ENCODE measurements around the gene PRDM16.

Gene PRDM16

GRCh38 chr1:3196577-3197245 is 127.7 kb downstream of the PRDM16 start (continued):
- no peak for TF ChIP-seq TSHZ2 (CRISPR knock-in tag; IDR thresholded peaks at IDR 0.05)
- TF ChIP-seq ARNTL (CRISPR knock-in tag; IDR thresholded peaks at IDR 0.05; ENCODE audit: borderline replicate concordance, low read depth) = no peak
- TF ChIP-seq SNAI2 (CRISPR knock-in tag; IDR thresholded peaks at IDR 0.05) = no peak
- TF ChIP-seq OSR1 (CRISPR knock-in tag; IDR thresholded peaks at IDR 0.05) = no peak

GRCh38 chr1:3197781-3198316 is 128.8 kb downstream of the PRDM16 start:
- ATAC-seq = no peak
- TF ChIP-seq OSR1 (CRISPR knock-in tag; IDR thresholded peaks at IDR 0.05) = no peak
- no peak for TF ChIP-seq RARB (CRISPR knock-in tag; IDR thresholded peaks at IDR 0.05)
- TF ChIP-seq ISL1 (CRISPR knock-in tag; IDR thresholded peaks at IDR 0.05) = no peak
- no peak for TF ChIP-seq ZNF70 (CRISPR knock-in tag; IDR thresholded peaks at IDR 0.05)
- no peak for TF ChIP-seq CSDC2 (CRISPR knock-in tag; IDR thresholded peaks at IDR 0.05)
- TF ChIP-seq GLIS3 (CRISPR knock-in tag; IDR thresholded peaks at IDR 0.05) = no peak
- TF ChIP-seq TSHZ2 (CRISPR knock-in tag; IDR thresholded peaks at IDR 0.05) = no peak
- TF ChIP-seq ZFP30 (CRISPR knock-in tag; IDR thresholded peaks at IDR 0.05) = no peak
- TF ChIP-seq TCF4 (CRISPR knock-in tag; IDR thresholded peaks at IDR 0.05; ENCODE audit: borderline replicate concordance) = no peak

GRCh38 chr1:3198371-3199271 is 129.6 kb downstream of the PRDM16 start:
- no peak for ATAC-seq
- TF ChIP-seq ISL1 (CRISPR knock-in tag; IDR thresholded peaks at IDR 0.05) = no peak
- TF ChIP-seq CSRNP3 (CRISPR knock-in tag; IDR thresholded peaks at IDR 0.05) = no peak
- TF ChIP-seq OSR1 (CRISPR knock-in tag; IDR thresholded peaks at IDR 0.05) = no peak
- no peak for TF ChIP-seq ZNF70 (CRISPR knock-in tag; IDR thresholded peaks at IDR 0.05)
- no peak for TF ChIP-seq POU6F1 (CRISPR knock-in tag; IDR thresholded peaks at IDR 0.05; ENCODE audit: borderline replicate concordance, low read depth)
- no peak for TF ChIP-seq TSHZ2 (CRISPR knock-in tag; IDR thresholded peaks at IDR 0.05)
- no peak for TF ChIP-seq SNAI2 (CRISPR knock-in tag; IDR thresholded peaks at IDR 0.05)
- TF ChIP-seq TOX (CRISPR knock-in tag; IDR thresholded peaks at IDR 0.05; ENCODE audit: borderline replicate concordance) = no peak
- no peak for TF ChIP-seq ZNF565 (CRISPR knock-in tag; conservative IDR thresholded peaks at IDR 0.05; ENCODE audit: low read depth)
- TF ChIP-seq ZC3H10 (CRISPR knock-in tag; IDR thresholded peaks at IDR 0.05) = no peak
- TF ChIP-seq CREB5 (CRISPR knock-in tag; IDR thresholded peaks at IDR 0.05; ENCODE audit: low read depth) = no peak
- no peak for TF ChIP-seq GLIS3 (CRISPR knock-in tag; IDR thresholded peaks at IDR 0.05)
- TF ChIP-seq ZFP3 (CRISPR knock-in tag; IDR thresholded peaks at IDR 0.05) = no peak
- no peak for TF ChIP-seq TCF4 (CRISPR knock-in tag; IDR thresholded peaks at IDR 0.05; ENCODE audit: borderline replicate concordance)
